Keratinocyte (primary cell): Measurements from ENCODE around the gene TFDP2. TPM values are rescaled to one million over a fixed set of nuclear protein-coding genes. Genes with fewer than 3 reads are reported as not detected.

Experiments used
- DNase-seq: peaks from one replicate; pipeline ENCODE4 v3.0.0-alpha.2; 2011; ENCODE audit warnings: low read depth, missing footprints, low spot score
- FAIRE-seq: peaks from 2 replicates; lab custom pipeline; 2011; peaks lifted over from hg19 to GRCh38; lab: Jason Lieb, UNC
- H2AFZ ChIP-seq: 2 replicates; pipeline ENCODE4 v1.6.0; 2012; ENCODE audit warnings: low read length, control low read depth, inconsistent platforms; ENCODE audit not compliant: control insufficient read depth
- H3K27ac ChIP-seq: 2 replicates; pipeline ENCODE4 v1.5.1; 2011; ENCODE audit warnings: low read length; ENCODE audit not compliant: control insufficient read depth, insufficient read depth
- H3K27me3 ChIP-seq: 3 replicates; pipeline ENCODE4 v1.6.0; 2011; ENCODE audit warnings: low read length; ENCODE audit not compliant: control insufficient read depth, insufficient read depth; ENCODE audit errors: extremely low read depth
- H3K36me3 ChIP-seq, 2 experiments: 2 replicates in 1 of 2; 3 replicates in 1 of 2; pipeline ENCODE4 v1.5.1; 2011; ENCODE audit warnings: low read length in 2 of 2, mild to moderate bottlenecking in 1 of 2; ENCODE audit not compliant: control insufficient read depth in 2 of 2, insufficient read depth in 2 of 2; ENCODE audit errors: extremely low read depth in 1 of 2
- H3K4me1 ChIP-seq: 3 replicates; pipeline ENCODE4 v1.5.1; 2011; ENCODE audit warnings: low read length; ENCODE audit not compliant: control insufficient read depth, insufficient read depth; ENCODE audit errors: extremely low read depth
- H3K4me2 ChIP-seq: 3 replicates; pipeline ENCODE4 v1.6.0; 2011; ENCODE audit warnings: low read depth, low read length; ENCODE audit not compliant: control insufficient read depth, insufficient read depth; ENCODE audit errors: extremely low read depth
- H3K4me3 ChIP-seq, 3 experiments: fragments of 200-600 bp in 1 of 3; sonication (generic) in 1 of 3; 2 replicates in 2 of 3; 3 replicates in 1 of 3; pipeline ENCODE4 v1.5.1; 2011 to 2016; ENCODE audit warnings: low read length in 3 of 3, mild to moderate bottlenecking in 3 of 3, control low read depth in 2 of 3, inconsistent platforms in 1 of 3, low read depth in 1 of 3, mixed read lengths in 1 of 3, mixed run types in 1 of 3, moderate library complexity in 1 of 3; ENCODE audit not compliant: control insufficient read depth in 2 of 3, insufficient read depth in 2 of 3; ENCODE audit errors: extremely low read depth in 1 of 3
- H3K79me2 ChIP-seq: 2 replicates; pipeline ENCODE4 v1.6.0; 2012; ENCODE audit warnings: low read length; ENCODE audit not compliant: control insufficient read depth, insufficient read depth
- H3K9ac ChIP-seq: 3 replicates; pipeline ENCODE4 v1.6.0; 2011; ENCODE audit warnings: low read length; ENCODE audit not compliant: control insufficient read depth, insufficient read depth; ENCODE audit errors: extremely low read depth
- H3K9me1 ChIP-seq: 3 replicates; pipeline ENCODE4 v1.6.0; 2011; ENCODE audit warnings: low read length; ENCODE audit not compliant: control insufficient read depth, insufficient read depth; ENCODE audit errors: extremely low read depth
- H3K9me3 ChIP-seq: 2 replicates; pipeline ENCODE4 v1.5.1; 2012; ENCODE audit warnings: low read depth, low read length; ENCODE audit not compliant: control insufficient read depth
- H4K20me1 ChIP-seq: 3 replicates; pipeline ENCODE4 v1.6.0; 2011; ENCODE audit warnings: low read length; ENCODE audit not compliant: control insufficient read depth, insufficient read depth; ENCODE audit errors: extremely low read depth
- CTCF ChIP-seq, 3 experiments: IDR thresholded peaks in 1 of 3; conservative IDR thresholded peaks in 1 of 3; optimal IDR thresholded peaks in 1 of 3; 2 replicates in 2 of 3; 3 replicates in 1 of 3; pipeline versions ENCODE3 to v1.5.1; 2011; ENCODE audit warnings: low read length in 3 of 3, mild to moderate bottlenecking in 3 of 3, moderate library complexity in 2 of 3, control low read depth in 1 of 3, inconsistent platforms in 1 of 3; ENCODE audit not compliant: insufficient read depth in 2 of 3; ENCODE audit errors: extremely low read depth in 1 of 3
- EZH2 ChIP-seq: IDR thresholded peaks from one replicate; pipeline ENCODE4 v1.6.1; 2012; ENCODE audit warnings: inconsistent platforms, mild to moderate bottlenecking, low read length, moderate library complexity
- dilution Hi-C: fragments of 300-500 bp; cut with MboI; formaldehyde crosslinking; loops from one replicate; pipeline ENCODE4 v1.7.0; 2020; ENCODE audit warnings: low sequenced_read_pairs; ENCODE audit not compliant: extremely low pct_ligation_motif_present
- polyA plus RNA-seq, 5 experiments: library from polyadenylated mRNA; depleted of rRNA in 3 of 5; stranded (reverse) in 3 of 5; stranded (forward) in 1 of 5; unstranded in 1 of 5; fragments of >200 nt; gene quantifications; 1 replicate in 1 of 5; 2 replicates in 3 of 5; 3 replicates in 1 of 5; pipeline versions ENCODE4 v1.2.1 to v1.2.3, GENCODE V29; 2011 to 2012; ENCODE audit warnings: missing spikeins in 2 of 5, low read depth in 1 of 5, low replicate concordance in 1 of 5

The TFDP2 gene
- polyA plus RNA-seq, 1 donor (not counting 4 experiments of a cell fraction or from before 2014, with no cell fraction given) = 40.6 TPM

GRCh38 chr3:142053244-142053643, 96.1 kb downstream of the TFDP2 start:
- no peak overlapping the region for H3K4me3 ChIP-seq
- H3K9me1 ChIP-seq = no peaks in the 10 kb centered on the region
- H3K9me3 ChIP-seq = no peaks in the 10 kb centered on the region
- TF ChIP-seq EZH2 (no peak), CTCF (optimal IDR thresholded peaks at IDR 0.05 in 1 of 3, IDR thresholded peaks at IDR 0.05 in 1 of 3, conservative IDR thresholded peaks at IDR 0.05 in 1 of 3; ENCODE audit: extremely low read depth in 1 of 3, insufficient read depth in 2 of 3, low read length in 3 of 3) (no peak)
- no peaks in the 10 kb centered on the region for H3K79me2 ChIP-seq
- no peaks in the 10 kb centered on the region for H3K36me3 ChIP-seq
- dilution Hi-C loops = no loop called here
- DNase-seq (no peak), FAIRE-seq (no peak)
- H3K9ac ChIP-seq = no peak overlapping the region
- no peaks in the 10 kb centered on the region for H3K27me3 ChIP-seq
- no peak overlapping the region for H2AFZ ChIP-seq
- H4K20me1 ChIP-seq = no peaks in the 10 kb centered on the region
- H3K27ac ChIP-seq = no peak overlapping the region
- peaks cover 6% of the 10 kb centered on the region for H3K4me1 ChIP-seq
- no peak overlapping the region for H3K4me2 ChIP-seq

- DNase-seq = no peak
- no peak overlapping the region for H3K4me2 ChIP-seq
- no peak overlapping the region for H2AFZ ChIP-seq
- no peaks in the 10 kb centered on the region for H3K9me3 ChIP-seq
- TF ChIP-seq EZH2 (no peak), CTCF (optimal IDR thresholded peaks at IDR 0.05 in 1 of 3, IDR thresholded peaks at IDR 0.05 in 1 of 3, conservative IDR thresholded peaks at IDR 0.05 in 1 of 3; ENCODE audit: extremely low read depth in 1 of 3, insufficient read depth in 2 of 3, low read length in 3 of 3) (no peak)
- no peak for FAIRE-seq
- H3K27me3 ChIP-seq = no peaks in the 10 kb centered on the region
- no peak overlapping the region for H3K4me3 ChIP-seq
- no peak overlapping the region for H3K27ac ChIP-seq
- no peaks in the 10 kb centered on the region for H3K36me3 ChIP-seq
- no peaks in the 10 kb centered on the region for H3K9me1 ChIP-seq
- no peak overlapping the region for H3K9ac ChIP-seq
- dilution Hi-C loops = no loop called here
- no peaks in the 10 kb centered on the region for H4K20me1 ChIP-seq
- no peaks in the 10 kb centered on the region for H3K4me1 ChIP-seq
- no peaks in the 10 kb centered on the region for H3K79me2 ChIP-seq
Observed at GRCh38 chr3:142051351-142051750, 98.0 kb downstream of the TFDP2 start.
